Lower lobe of right lung (tissue), 2 donors: Measurements from ENCODE around the gene CRY1. TPM values are rescaled to one million over a fixed set of nuclear protein-coding genes. Genes with fewer than 3 reads are reported as not detected.

Source experiments
- ATAC-seq, 2 donors: fragments of 200-7000 bp; cut with Tn5 transposase; one replicate each; pipeline ENCODE4 v1.9.1; 2020 to 2022; ENCODE audit warnings: mild to moderate bottlenecking in 2 of 2, moderate library complexity in 2 of 2
- DNase-seq: peaks from one replicate; pipeline ENCODE4 v3.0.0-alpha.2; 2020
- H3K27ac ChIP-seq: fragments of 200-600 bp; one replicate; pipeline ENCODE4 v1.8.0; 2022
- H3K27me3 ChIP-seq: fragments of 200-600 bp; one replicate; pipeline ENCODE4 v1.8.0; 2022; ENCODE audit warnings: low read depth
- H3K36me3 ChIP-seq: fragments of 200-600 bp; one replicate; pipeline ENCODE4 v1.8.0; 2022; ENCODE audit warnings: mild to moderate bottlenecking
- H3K4me1 ChIP-seq: fragments of 200-600 bp; one replicate; pipeline ENCODE4 v1.8.0; 2022
- H3K4me3 ChIP-seq: fragments of 200-600 bp; one replicate; pipeline ENCODE4 v1.8.0; 2022; ENCODE audit warnings: mild to moderate bottlenecking
- H3K9me3 ChIP-seq: fragments of 200-600 bp; one replicate; pipeline ENCODE4 v1.8.0; 2022
- CTCF ChIP-seq: fragments of 200-600 bp; IDR thresholded peaks from one replicate; pipeline ENCODE4 v1.8.0; 2022; ENCODE audit warnings: antibody characterized with exemption, mild to moderate bottlenecking
- intact Hi-C: fragments of 100-400 bp; cut with DNase I; formaldehyde crosslinking; loops from one replicate; pipeline ENCODE4 v1.11.0; 2022
- total RNA-seq: library from RNA; stranded (reverse); fragmentation: NEBNext Ultra II Directional; extraction: Animal tissue kit (Norgen Biotek cat#: 25700); gene quantifications from one replicate; pipeline ENCODE4 v1.2.1, GENCODE V29; 2021
- donor health status: DM: no; HTN: yes; CAD: no; lungs with severe emphysema.

The CRY1 gene
- total RNA-seq, 1 donor from 2014 or later, result 18.8 TPM

GRCh38 chr12:106980944-106981343 lies 112.4 kb downstream of the CRY1 start:
- intact Hi-C loops, result no loop called here
- H3K4me1 ChIP-seq, result peaks cover 20% of the 10 kb centered on the region
- no peaks in the 10 kb centered on the region for H3K9me3 ChIP-seq
- no peak for TF ChIP-seq CTCF
- no peak for DNase-seq
- H3K4me3 ChIP-seq, result no peak overlapping the region
- peaks cover 5% of the 10 kb centered on the region for H3K36me3 ChIP-seq
- no peaks in the 10 kb centered on the region for H3K27me3 ChIP-seq
- no peak overlapping the region for H3K27ac ChIP-seq
- no peak for ATAC-seq

- intact Hi-C loops, result no loop called here
- Histone ChIP-seq H3K27me3 (no peaks in the 10 kb centered on the region), H3K4me1 (peaks cover 25% of the 10 kb centered on the region), H3K36me3 (no peaks in the 10 kb centered on the region), H3K4me3 (no peak overlapping the region), H3K27ac (no peak overlapping the region), H3K9me3 (no peaks in the 10 kb centered on the region)
- DNase-seq, result no peak
- TF ChIP-seq CTCF, result no peak
- ATAC-seq, result no peak
Observed at GRCh38 chr12:106978035-106978800, 115.1 kb downstream of the CRY1 start.

GRCh38 chr12:106976668-106977067 lies 116.7 kb downstream of the CRY1 start:
- H3K27ac ChIP-seq, result no peak overlapping the region
- peaks cover 25% of the 10 kb centered on the region for H3K4me1 ChIP-seq

GRCh38 chr12:106975993-106976658 lies 117.2 kb downstream of the CRY1 start:
- no peak for TF ChIP-seq CTCF
- peaks cover 10% of the 10 kb centered on the region for H3K36me3 ChIP-seq
- H3K4me1 ChIP-seq, result peaks cover 25% of the 10 kb centered on the region
- intact Hi-C loops, result no loop called here
- no peak for DNase-seq
- no peak overlapping the region for H3K27ac ChIP-seq
- no peaks in the 10 kb centered on the region for H3K27me3 ChIP-seq
- H3K4me3 ChIP-seq, result no peak overlapping the region
- no peak for ATAC-seq
- H3K9me3 ChIP-seq, result no peaks in the 10 kb centered on the region

More at GRCh38 chr12:106976668-106977067, 116.7 kb downstream of the CRY1 start:
- no peak for DNase-seq
- H3K36me3 ChIP-seq, result peaks cover 5% of the 10 kb centered on the region
- H3K27me3 ChIP-seq, result no peaks in the 10 kb centered on the region
- TF ChIP-seq CTCF, result no peak
- ATAC-seq, result no peak
- intact Hi-C loops, result no loop called here
- H3K9me3 ChIP-seq, result no peaks in the 10 kb centered on the region
- H3K4me3 ChIP-seq, result no peak overlapping the region

GRCh38 chr12:106975098-106975497 lies 118.3 kb downstream of the CRY1 start:
- intact Hi-C loops, result no loop called here
- no peak for TF ChIP-seq CTCF
- Histone ChIP-seq H3K27ac (no peak overlapping the region), H3K4me1 (peaks cover 25% of the 10 kb centered on the region), H3K9me3 (no peaks in the 10 kb centered on the region), H3K4me3 (no peak overlapping the region), H3K27me3 (no peaks in the 10 kb centered on the region), H3K36me3 (peaks cover 21% of the 10 kb centered on the region)
- ATAC-seq, result no peak
- no peak for DNase-seq
